GM12878 (cell line): ENCODE results near the gene FRMD5. TPM values are rescaled to one million over a fixed set of nuclear protein-coding genes. Genes with fewer than 3 reads are reported as not detected.

Experiments used
- ATAC-seq: fragments of 200-7000 bp; cut with Tn5 transposase; 3 replicates; pipeline ENCODE4 v1.9.1; 2020; ENCODE audit warnings: mild to moderate bottlenecking, moderate library complexity
- BruUV-seq: library from RNA; stranded (reverse); fragments of 400-500 nt; replicated peaks from 2 replicates; lab custom pipeline; 2021; lab: Mats Ljungman, UMichigan
- CTCF ChIA-PET: fragments of 300-600 bp; sonication (Branson Sonifier 250); formaldehyde crosslinking; extraction: SDS; loops from one replicate; lab custom pipeline; 2021; ENCODE audit warnings: inconsistent platforms; lab: Yijun Ruan, JAX
- POLR2A ChIA-PET: fragments of 350-600 bp; formaldehyde crosslinking; extraction: SDS; loops from one replicate; lab custom pipeline; 2021; ENCODE audit warnings: inconsistent platforms; lab: Charles Lee
- RAD21 ChIA-PET: fragments of 300-600 bp; sonication (Branson Sonifier 250); formaldehyde crosslinking; loops from one replicate; lab custom pipeline; 2023; ENCODE audit warnings: antibody characterized with exemption; ENCODE audit not compliant: unreplicated experiment; lab: Charles Lee
- SMC1A ChIA-PET: fragments of 300-600 bp; sonication (Branson Sonifier 250); formaldehyde crosslinking; loops from one replicate; lab custom pipeline; 2023; ENCODE audit not compliant: unreplicated experiment, uncharacterized antibody; lab: Charles Lee
- DNase-seq: peaks from one replicate; pipeline ENCODE4 v3.0.0-alpha.2; 2011; ENCODE audit warnings: low read depth, low spot score
- FAIRE-seq: peaks from 3 replicates; lab custom pipeline; 2011; peaks lifted over from hg19 to GRCh38; lab: Jason Lieb, UNC
- H2AFZ ChIP-seq: 2 replicates; pipeline ENCODE4 v1.6.0; 2011; ENCODE audit warnings: low read depth, low read length, control low read depth; ENCODE audit not compliant: control insufficient read depth
- H3K27ac ChIP-seq: 2 replicates; pipeline ENCODE4 v1.5.1; 2011; ENCODE audit warnings: control low read depth; ENCODE audit not compliant: control insufficient read depth, insufficient read depth
- H3K27me3 ChIP-seq, 2 experiments: replicated peaks in 1 of 2; 2 replicates each; pipeline versions ENCODE4 v1.6.0 to v1.6.1; 2011; ENCODE audit warnings: low read length in 1 of 2; ENCODE audit not compliant: control insufficient read depth in 2 of 2, insufficient read depth in 2 of 2
- H3K36me3 ChIP-seq, 2 experiments: 2 replicates each; pipeline ENCODE4 v1.5.1; 2011; ENCODE audit warnings: low read length in 1 of 2; ENCODE audit not compliant: control insufficient read depth in 2 of 2, insufficient read depth in 2 of 2
- H3K4me1 ChIP-seq: 2 replicates; pipeline ENCODE4 v1.6.1; 2011; ENCODE audit warnings: mild to moderate bottlenecking, low read length, moderate library complexity, mixed read lengths; ENCODE audit not compliant: control insufficient read depth, insufficient read depth
- H3K4me2 ChIP-seq: 2 replicates; pipeline ENCODE4 v1.6.0; 2011; ENCODE audit warnings: control low read depth; ENCODE audit not compliant: control insufficient read depth, insufficient read depth
- H3K4me3 ChIP-seq: fragments of 200-600 bp; sonication (generic); 2 replicates; pipeline ENCODE4 v1.5.1; 2016
- H3K79me2 ChIP-seq: 2 replicates; pipeline ENCODE4 v1.6.0; 2011; ENCODE audit warnings: low read length; ENCODE audit not compliant: control insufficient read depth, insufficient read depth
- H3K9ac ChIP-seq: 2 replicates; pipeline ENCODE4 v1.8.0; 2011; ENCODE audit warnings: low read length, control low read depth, mixed read lengths; ENCODE audit not compliant: control insufficient read depth, insufficient read depth
- H3K9me3 ChIP-seq: replicated peaks from 3 replicates; pipeline ENCODE4 v1.5.1; 2011; ENCODE audit warnings: mild to moderate bottlenecking, low read length; ENCODE audit not compliant: control insufficient read depth, insufficient read depth
- H4K20me1 ChIP-seq: 2 replicates; pipeline ENCODE4 v1.6.0; 2011; ENCODE audit not compliant: control insufficient read depth, insufficient read depth
- BCLAF1 ChIP-seq: fragments of 450-650 bp; IDR thresholded peaks from 2 replicates; pipeline ENCODE4 v1.6.1; 2017; ENCODE audit warnings: antibody characterized with exemption, mild to moderate bottlenecking, moderate library complexity
- CREB1 ChIP-seq: IDR thresholded peaks from 2 replicates; pipeline ENCODE4 v1.6.1; 2012; ENCODE audit warnings: low read depth, mild to moderate bottlenecking, inconsistent platforms
- SMAD1 ChIP-seq: fragments of 450-650 bp; IDR thresholded peaks from 2 replicates; pipeline ENCODE4 v1.6.1; 2018; ENCODE audit warnings: mild to moderate bottlenecking, low read depth; ENCODE audit not compliant: partially characterized antibody
- TBL1XR1 ChIP-seq: IDR thresholded peaks from 2 replicates; pipeline ENCODE4 v1.6.1; 2012; ENCODE audit warnings: low read depth, low read length, improper control_type of control experiment
- WGBS: methylation state at CpG from one replicate; pipeline ENCODE4 v1.1.6; 2016; ENCODE audit warnings: low lambda C conversion rate; ENCODE audit not compliant: insufficient replicate concordance, insufficient coverage; ENCODE audit errors: missing lambda C conversion rate; 5-methylcytosine and 5-hydroxymethylcytosine counted together
- in situ Hi-C: fragments of 300-500 bp; cut with MboI; formaldehyde crosslinking; loops from 9 replicates; pipeline ENCODE4 v1.14.3; 2018; ENCODE audit warnings: mixed read lengths
- intact Hi-C: fragments of 100-400 bp; cut with micrococcal nuclease; formaldehyde crosslinking; loops from one replicate; pipeline ENCODE4 v1.14.2; 2022; ENCODE audit not compliant: unreplicated experiment
- polyA plus RNA-seq, 11 experiments: library from polyadenylated mRNA; depleted of rRNA in 4 of 11; unstranded in 6 of 11; stranded (reverse) in 5 of 11; fragments of >200 nt; fragmentation: Nextera tagmentation in 4 of 11; fragmentation: Illumina TruSeq in 1 of 11; extraction: Ambion mirVana in 4 of 11; extraction: Trizol in 1 of 11; gene quantifications; 1 replicate in 1 of 11; 2 replicates in 10 of 11; pipeline versions ENCODE4 v1.2.1 to v1.2.3, GENCODE V29; 2011 to 2016; ENCODE audit warnings: inconsistent platforms in 2 of 11, missing spikeins in 2 of 11, low read depth in 1 of 11
- total RNA-seq, 4 experiments: library from RNA; depleted of rRNA in 3 of 4; stranded (reverse); fragments of >200 nt in 3 of 4; fragmentation: Illumina TruSeq in 1 of 4; extraction: Trizol in 1 of 4; gene quantifications; 2 replicates each; pipeline versions ENCODE4 v1.2.1 to v1.2.3, GENCODE V29; 2013 to 2021

FRMD5 gene
- total and polyA plus RNA-seq, 10 of the 15 experiments (the other 5 are each of a cell fraction or from before 2014, with no cell fraction given): 0.26 to 6.4 (median 0.68) TPM; not detected in 1

GRCh38 chr15:43930556-43930955, 264.5 kb downstream of the FRMD5 start:
- RAD21 ChIA-PET: no interaction called here
- H3K27ac ChIP-seq: no peak overlapping the region
- no peak overlapping the region for H3K4me2 ChIP-seq

More at GRCh38 chr15:43930556-43930955, 264.5 kb downstream of the FRMD5 start:
- Histone ChIP-seq H3K4me3 (no peak overlapping the region), H3K27me3 (no peaks in the 10 kb centered on the region), H3K9ac (no peak overlapping the region), H2AFZ (no peak overlapping the region), H3K79me2 (no peaks in the 10 kb centered on the region), H3K9me3 (no peaks in the 10 kb centered on the region), H3K36me3 (no peaks in the 10 kb centered on the region), H3K4me1 (peaks cover 3% of the 10 kb centered on the region; the same call in 1 of the 2 replicates), H4K20me1 (no peaks in the 10 kb centered on the region)
- ATAC-seq (no peak; the same call in 2 of the 3 replicates), DNase-seq (no peak)
- in situ Hi-C loops: no loop called here
- intact Hi-C loops: no loop called here
- no TSS peak for BruUV-seq
- ChIA-PET CTCF (interaction anchor here (1.8 kb wide), 1 partner anchor 136 kb away, joined by 4 read pairs; no protein-coding TSS in a partner anchor), SMC1A (interaction anchor here (1.1 kb wide), 1 partner anchor 11 kb away, joined by 3 read pairs; no protein-coding TSS in a partner anchor)
- 55% methylated on average over 5 of the region's 5 CpGs for WGBS
- TF ChIP-seq CREB1: no peak
- no peak for TF ChIP-seq TBL1XR1
- no peak for TF ChIP-seq SMAD1
- TF ChIP-seq BCLAF1: no peak
- TF ChIP-seq, all 136 proteins: peak for 0
- POLR2A ChIA-PET: no interaction called here
- no peak for FAIRE-seq
